HL-60/S4 treated with phorbol 12-myristate 13-acetate at 8.2 ng/mL for 4 days and 3 days (cell line): ENCODE measurements around the gene ADGRL3.
"Not testable (repeated sequence)": the region's sequence is repeated elsewhere in the genome, so short reads cannot be mapped to it uniquely, and the experiment has no call there.

Source experiments
- in situ Hi-C: fragments of 300-500 bp; cut with MboI; formaldehyde crosslinking; loops from 2 replicates; pipeline ENCODE4 v1.15.0; 2022; ENCODE audit warnings: low sequenced_read_pairs

The ADGRL3 gene

GRCh38 chr4:61772126-61772525 lies 572.0 kb downstream of the ADGRL3 start:
- in situ Hi-C loops: no loop called here

- in situ Hi-C loops: no loop called here
Measured at GRCh38 chr4:61773655-61774245, 573.6 kb downstream of the ADGRL3 start.

GRCh38 chr4:61782133-61782532 lies 582.0 kb downstream of the ADGRL3 start:
- in situ Hi-C loops: no loop called here

- in situ Hi-C loops: no loop called here
Measured at GRCh38 chr4:61783050-61783449, 582.9 kb downstream of the ADGRL3 start.

GRCh38 chr4:61785761-61786160 lies 585.6 kb downstream of the ADGRL3 start:
- in situ Hi-C loops: no loop called here

GRCh38 chr4:61786211-61786610 lies 586.1 kb downstream of the ADGRL3 start:
- in situ Hi-C loops: no loop called here

- in situ Hi-C loops: no loop called here
Measured at GRCh38 chr4:61795998-61796397, 595.9 kb downstream of the ADGRL3 start.

GRCh38 chr4:61799794-61800193 lies 599.7 kb downstream of the ADGRL3 start:
- in situ Hi-C loops: no loop called here

- in situ Hi-C loops: no loop called here
Measured at GRCh38 chr4:61805227-61805626, 605.1 kb downstream of the ADGRL3 start.

GRCh38 chr4:61805979-61806378 lies 605.9 kb downstream of the ADGRL3 start:
- in situ Hi-C loops: no loop called here

- in situ Hi-C loops: no loop called here
Measured at GRCh38 chr4:61812171-61812570, 612.0 kb downstream of the ADGRL3 start.

- in situ Hi-C loops: no loop called here
Measured at GRCh38 chr4:61817071-61817470, 616.9 kb downstream of the ADGRL3 start.

- in situ Hi-C loops: no loop called here
Measured at GRCh38 chr4:61820136-61820535, 620.0 kb downstream of the ADGRL3 start.

GRCh38 chr4:61824454-61824853 lies 624.3 kb downstream of the ADGRL3 start:
- in situ Hi-C loops: no loop called here

GRCh38 chr4:61827907-61828391 lies 627.8 kb downstream of the ADGRL3 start:
- in situ Hi-C loops: no loop called here

GRCh38 chr4:61828960-61829359 lies 628.8 kb downstream of the ADGRL3 start:
- in situ Hi-C loops: no loop called here

- in situ Hi-C loops: no loop called here
Measured at GRCh38 chr4:61831987-61832386, 631.9 kb downstream of the ADGRL3 start.

- in situ Hi-C loops: no loop called here
Measured at GRCh38 chr4:61837395-61837794, 637.3 kb downstream of the ADGRL3 start.

- in situ Hi-C loops: no loop called here
Measured at GRCh38 chr4:61838072-61838471, 637.9 kb downstream of the ADGRL3 start.

- in situ Hi-C loops: no loop called here
Measured at GRCh38 chr4:61841714-61842113, 641.6 kb downstream of the ADGRL3 start.

- in situ Hi-C loops: no loop called here
Measured at GRCh38 chr4:61851126-61851525, 651.0 kb downstream of the ADGRL3 start.

- in situ Hi-C loops: not testable (repeated sequence)
Measured at GRCh38 chr4:61852105-61852504, 652.0 kb downstream of the ADGRL3 start.

GRCh38 chr4:61853041-61853440 lies 652.9 kb downstream of the ADGRL3 start:
- in situ Hi-C loops: no loop called here
